IPS-NIHi7 (cell line): ENCODE data around the gene IFT122.

ENCODE experiments used
- DNase-seq: peaks from one replicate; pipeline ENCODE4 v3.0.0; 2012; ENCODE audit warnings: mixed read lengths; ENCODE audit errors: extremely low spot score

IFT122 gene

GRCh38 chr3:129413687-129414506, 26.1 kb upstream of the IFT122 start:
- DNase-seq, result no peak

- no peak for DNase-seq
Observed at GRCh38 chr3:129415378-129415777, 24.6 kb upstream of the IFT122 start.

GRCh38 chr3:129415830-129416229, 24.2 kb upstream of the IFT122 start:
- DNase-seq, result no peak

GRCh38 chr3:129416415-129416814, 23.6 kb upstream of the IFT122 start:
- no peak for DNase-seq

- DNase-seq, result no peak
Observed at GRCh38 chr3:129417326-129417725, 22.7 kb upstream of the IFT122 start.

- DNase-seq, result no peak
Observed at GRCh38 chr3:129418041-129418973, 21.7 kb upstream of the IFT122 start.

GRCh38 chr3:129419476-129419875, 20.5 kb upstream of the IFT122 start:
- no peak for DNase-seq

GRCh38 chr3:129421236-129421883, 18.7 kb upstream of the IFT122 start:
- no peak for DNase-seq

GRCh38 chr3:129421988-129422745, 17.9 kb upstream of the IFT122 start:
- no peak for DNase-seq

GRCh38 chr3:129422897-129423296, 17.1 kb upstream of the IFT122 start:
- DNase-seq, result no peak

- DNase-seq, result no peak
Observed at GRCh38 chr3:129424185-129424841, 15.7 kb upstream of the IFT122 start.

GRCh38 chr3:129425213-129425612, 14.8 kb upstream of the IFT122 start:
- peak; percentile 32 for DNase-seq

GRCh38 chr3:129425619-129426018, 14.4 kb upstream of the IFT122 start:
- no peak for DNase-seq

GRCh38 chr3:129428007-129428375, 12.0 kb upstream of the IFT122 start:
- no peak for DNase-seq

GRCh38 chr3:129428376-129429079, 11.5 kb upstream of the IFT122 start, which contains the start of gene EFCAB12:
Gene EFCAB12 (minus strand): TSS chr3:129428636. CDS start chr3:129428488, 148 bp downstream.
- peak; percentile 96 for DNase-seq

- DNase-seq, result no peak
Observed at GRCh38 chr3:129429080-129429451, 11.0 kb upstream of the IFT122 start.

GRCh38 chr3:129429602-129430001, 10.4 kb upstream of the IFT122 start:
- peak; percentile 23 for DNase-seq

GRCh38 chr3:129432036-129432435, 8.0 kb upstream of the IFT122 start:
- DNase-seq, result no peak

GRCh38 chr3:129432671-129433070, 7.4 kb upstream of the IFT122 start:
- DNase-seq, result no peak

GRCh38 chr3:129433565-129433964, 6.5 kb upstream of the IFT122 start:
- no peak for DNase-seq
